C4-2B (cell line): ENCODE measurements around the gene CMIP.

Experiments
- H3K27ac ChIP-seq: fragments of 450-650 bp; 2 replicates; pipeline ENCODE4 v1.5.1; 2017
- ZFX ChIP-seq: fragments of 450-650 bp; IDR thresholded peaks from 2 replicates; pipeline ENCODE4 v1.6.1; 2017
- TF ChIP-seq, protein P1 (sequence below): fragments of 450-650 bp; conservative IDR thresholded peaks from 2 replicates; pipeline ENCODE4 v1.5.1; 2017; ENCODE audit warnings: mild to moderate bottlenecking

The CMIP gene

DNA sequence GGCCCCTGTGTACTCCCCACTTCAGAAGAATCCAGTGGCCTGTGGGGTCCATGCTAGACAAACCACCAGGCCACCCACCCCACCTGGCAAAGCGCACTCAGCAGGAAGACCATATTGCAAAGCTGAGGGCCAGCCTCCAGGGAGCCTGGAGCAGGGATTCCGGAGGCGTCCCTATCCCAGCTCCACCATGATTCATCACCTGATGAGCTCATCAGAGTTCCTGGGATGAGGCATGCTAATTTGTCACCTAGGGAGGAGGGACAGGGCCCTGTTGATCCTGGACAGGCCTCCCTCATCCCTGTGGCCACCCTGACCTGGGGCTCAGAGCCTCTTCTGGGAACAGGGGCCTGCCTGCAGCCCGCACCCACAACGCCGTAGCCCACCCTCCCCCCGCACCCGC is 202.9 kb downstream of the CMIP start:
- H3K27ac ChIP-seq = no peak overlapping the region
- no peak for TF ChIP-seq ZFX
- TF ChIP-seq, protein P1, sequence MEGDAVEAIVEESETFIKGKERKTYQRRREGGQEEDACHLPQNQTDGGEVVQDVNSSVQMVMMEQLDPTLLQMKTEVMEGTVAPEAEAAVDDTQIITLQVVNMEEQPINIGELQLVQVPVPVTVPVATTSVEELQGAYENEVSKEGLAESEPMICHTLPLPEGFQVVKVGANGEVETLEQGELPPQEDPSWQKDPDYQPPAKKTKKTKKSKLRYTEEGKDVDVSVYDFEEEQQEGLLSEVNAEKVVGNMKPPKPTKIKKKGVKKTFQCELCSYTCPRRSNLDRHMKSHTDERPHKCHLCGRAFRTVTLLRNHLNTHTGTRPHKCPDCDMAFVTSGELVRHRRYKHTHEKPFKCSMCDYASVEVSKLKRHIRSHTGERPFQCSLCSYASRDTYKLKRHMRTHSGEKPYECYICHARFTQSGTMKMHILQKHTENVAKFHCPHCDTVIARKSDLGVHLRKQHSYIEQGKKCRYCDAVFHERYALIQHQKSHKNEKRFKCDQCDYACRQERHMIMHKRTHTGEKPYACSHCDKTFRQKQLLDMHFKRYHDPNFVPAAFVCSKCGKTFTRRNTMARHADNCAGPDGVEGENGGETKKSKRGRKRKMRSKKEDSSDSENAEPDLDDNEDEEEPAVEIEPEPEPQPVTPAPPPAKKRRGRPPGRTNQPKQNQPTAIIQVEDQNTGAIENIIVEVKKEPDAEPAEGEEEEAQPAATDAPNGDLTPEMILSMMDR = no peak

DNA sequence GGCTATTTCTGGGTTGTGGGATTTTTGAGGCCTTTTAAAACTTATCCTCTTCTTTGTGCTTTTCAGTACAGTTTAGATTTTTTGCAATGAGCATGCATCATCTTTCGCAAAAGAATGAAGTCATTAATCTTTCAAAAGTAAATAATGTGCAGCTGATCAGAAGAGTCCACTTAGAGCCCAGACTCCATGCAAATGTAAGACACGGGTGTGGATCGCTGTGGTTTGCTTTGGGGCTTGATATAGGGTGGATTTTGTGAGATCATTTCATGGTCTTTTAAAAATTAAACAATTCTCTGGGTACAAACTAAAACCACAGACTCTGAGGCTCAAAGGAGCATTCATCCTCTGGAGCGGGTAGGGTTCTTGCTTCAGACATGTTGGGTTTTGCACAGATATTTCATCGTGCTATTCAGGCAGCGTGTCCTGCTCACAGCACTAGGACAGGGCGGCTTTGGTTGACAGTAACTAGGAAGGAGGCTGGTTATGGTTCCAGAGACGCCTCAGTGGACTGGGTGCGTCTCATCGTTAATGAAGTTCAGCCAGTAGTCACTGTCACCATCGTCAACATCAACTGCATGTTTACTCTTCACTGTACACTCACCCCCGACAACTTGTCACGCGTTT is 205.1 kb downstream of the CMIP start:
- no peak overlapping the region for H3K27ac ChIP-seq
- TF ChIP-seq, protein P1 = no peak
- no peak for TF ChIP-seq ZFX

DNA sequence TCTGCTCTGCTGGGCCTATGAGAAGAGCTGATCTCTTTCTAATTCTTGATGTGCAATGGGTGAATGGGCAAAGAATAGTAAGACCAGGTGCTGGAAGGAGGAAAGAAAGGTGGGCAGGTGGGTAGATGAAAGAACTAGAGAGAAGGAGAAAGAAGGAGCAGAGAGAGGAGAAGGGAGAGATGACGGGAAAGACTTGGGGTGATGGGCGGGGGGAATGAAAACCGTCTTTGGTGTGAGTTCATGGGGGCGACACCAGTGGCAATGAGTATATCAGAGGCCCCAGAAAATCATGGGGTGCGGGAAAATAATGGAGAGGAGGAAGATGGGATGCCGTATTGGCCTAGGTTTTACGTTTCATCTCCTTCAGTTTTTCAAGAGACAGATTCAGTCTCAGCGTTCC is 205.7 kb downstream of the CMIP start:
- no peak for TF ChIP-seq ZFX
- TF ChIP-seq, protein P1 = no peak
- H3K27ac ChIP-seq = no peak overlapping the region

DNA sequence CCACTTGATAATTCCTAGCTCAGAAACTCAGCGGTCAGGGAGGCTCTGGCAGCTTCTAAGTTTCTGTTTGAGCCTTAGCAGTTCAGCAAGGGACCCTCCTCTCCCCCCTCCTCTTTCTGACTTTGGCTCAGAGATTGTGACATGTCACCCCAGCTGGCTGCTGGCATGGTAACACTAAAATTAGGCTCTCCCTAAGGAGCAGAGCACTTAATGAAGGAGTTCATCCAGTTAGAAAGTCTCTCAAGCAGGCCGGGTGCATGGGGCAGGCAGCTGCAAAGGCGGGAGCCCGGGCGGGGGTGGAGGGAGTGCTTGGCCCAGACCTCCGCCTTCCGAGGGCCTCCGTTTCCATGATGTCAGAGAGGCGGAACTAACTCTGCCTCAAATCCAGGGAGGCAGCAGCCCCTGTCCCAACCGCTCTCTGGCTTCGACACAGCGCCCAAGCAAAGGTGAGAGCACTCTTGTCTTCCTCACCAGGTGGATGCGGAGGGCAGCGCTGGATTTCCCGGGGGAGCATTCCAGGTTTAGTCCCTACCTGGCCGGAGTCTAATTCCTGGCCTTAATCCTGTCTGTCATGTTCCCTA is 206.5 kb downstream of the CMIP start:
- TF ChIP-seq, protein P1 = no peak
- no peak for TF ChIP-seq ZFX

DNA sequence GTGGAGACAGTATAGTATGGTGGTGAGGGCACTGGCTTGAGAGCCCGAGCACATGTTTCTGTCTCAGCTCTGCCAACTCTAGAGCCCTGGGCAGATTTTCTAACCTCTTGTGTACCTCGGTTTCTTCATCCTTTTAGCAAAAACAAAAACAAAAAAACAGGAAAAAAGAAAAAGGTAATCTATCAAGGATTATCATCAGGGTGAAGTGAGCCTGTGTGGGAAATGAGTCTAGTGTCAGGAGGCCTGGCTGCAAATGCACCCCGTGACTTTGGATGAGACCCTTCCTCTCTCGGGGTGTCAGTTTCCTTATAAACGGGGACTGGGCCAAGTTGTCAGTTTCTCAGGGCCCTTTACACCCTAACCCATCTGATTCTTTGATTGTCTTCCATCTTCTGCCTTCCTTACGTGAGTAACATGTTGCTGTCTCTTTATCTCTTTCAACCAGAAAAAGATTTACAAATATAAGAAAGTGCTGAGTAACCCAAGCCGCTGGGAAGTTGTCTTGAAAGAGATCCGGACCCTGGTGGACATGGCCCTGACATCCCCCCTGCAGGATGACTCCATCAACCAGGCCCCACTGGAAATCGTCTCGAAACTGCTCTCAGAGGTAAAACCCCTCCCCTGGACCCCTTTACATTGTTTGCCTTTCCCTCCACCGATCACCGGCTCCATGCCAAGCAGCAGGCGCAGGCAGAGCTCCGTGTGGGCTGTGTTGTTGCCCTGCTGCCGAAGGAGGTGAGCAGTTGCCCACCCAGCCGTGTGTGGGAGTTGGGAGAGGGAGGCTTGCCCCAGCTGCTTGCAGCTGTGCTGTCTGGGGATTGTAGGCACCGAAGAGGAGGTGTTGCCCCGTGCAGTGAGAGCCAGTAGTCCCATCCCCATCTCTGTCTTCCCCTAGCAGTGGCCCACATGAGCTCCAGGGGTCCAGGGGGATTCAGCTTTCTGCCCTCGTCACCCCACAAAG is 207.4 kb downstream of the CMIP start:
- H3K27ac ChIP-seq = no peak overlapping the region
- TF ChIP-seq, protein P1 = no peak
- no peak for TF ChIP-seq ZFX

More for the DNA sequence above, 206.5 kb downstream of the CMIP start:
- no peak overlapping the region for H3K27ac ChIP-seq

DNA sequence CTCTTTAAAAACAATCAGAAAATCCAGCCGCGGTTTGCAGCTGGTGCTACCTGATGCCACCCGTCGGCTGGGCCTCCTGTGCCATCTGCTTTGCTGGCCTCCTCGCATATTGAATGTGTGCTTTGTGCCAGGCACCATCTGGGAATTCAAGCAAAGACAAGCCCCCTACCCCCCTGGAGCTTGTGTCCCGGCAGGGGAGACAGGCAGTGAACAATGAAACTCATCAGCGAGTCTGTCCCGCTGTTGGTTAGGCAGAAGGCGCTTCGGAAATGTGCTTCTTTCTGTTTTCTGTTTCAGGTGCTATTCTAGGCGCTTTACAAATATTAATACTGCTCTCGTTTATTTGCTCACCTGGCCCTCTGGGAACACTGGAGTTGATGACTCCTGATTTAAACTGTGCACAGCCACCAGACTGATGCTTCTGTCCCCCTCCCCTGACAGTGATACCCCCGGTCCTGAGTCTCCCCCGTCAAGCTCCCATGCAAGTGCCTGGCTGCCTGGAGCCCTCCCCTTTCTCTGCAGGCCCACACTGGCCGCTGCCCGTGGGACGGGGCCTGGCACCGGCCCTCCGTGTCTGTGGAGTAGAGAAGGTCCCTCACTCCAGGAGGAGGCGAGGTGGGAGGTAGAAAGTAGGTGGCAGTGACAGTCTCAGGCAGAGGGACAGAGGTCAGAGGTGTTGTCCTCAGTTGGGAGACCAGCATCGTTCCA is 208.3 kb downstream of the CMIP start:
- H3K27ac ChIP-seq = no peak overlapping the region
- TF ChIP-seq, protein P1 = no peak
- no peak for TF ChIP-seq ZFX
